Tibial artery (tissue), 4 donors: ENCODE measurements around the gene HHAT.
A peak's percentile ranks its signal among the peaks of the same experiment; 100 is the strongest.

Experiments
- DNase-seq, 2 donors: peaks; one replicate each; pipeline ENCODE4 v3.0.0-alpha.2; 2019
- H3K27ac ChIP-seq, 2 donors: fragments of 200-600 bp; sonication (generic) in 1 of 2; 1 replicate in 1 of 2; 2 replicates in 1 of 2; pipeline ENCODE4 v1.5.1; 2018 to 2019; ENCODE audit warnings: mild to moderate bottlenecking in 1 of 2
- H3K27me3 ChIP-seq, 2 donors: fragments of 200-600 bp; sonication (generic) in 1 of 2; one replicate each; pipeline versions ENCODE4 v1.5.1 to v1.6.0; 2016 to 2019
- H3K36me3 ChIP-seq, 3 donors: fragments of 200-600 bp; sonication (generic) in 2 of 3; one replicate each; pipeline ENCODE4 v1.5.1; 2016 to 2019; ENCODE audit warnings: mild to moderate bottlenecking in 2 of 3
- H3K4me1 ChIP-seq, 4 donors: fragments of 200-600 bp; sonication (generic) in 2 of 4; 1 replicate in 3 of 4; 2 replicates in 1 of 4; pipeline ENCODE4 v1.5.1; 2016 to 2019
- H3K4me3 ChIP-seq, 2 donors: fragments of 200-600 bp; sonication (generic) in 1 of 2; 1 replicate in 1 of 2; 2 replicates in 1 of 2; pipeline ENCODE4 v1.5.1; 2018 to 2019; ENCODE audit warnings: mild to moderate bottlenecking in 2 of 2
- H3K9me3 ChIP-seq, 3 donors: fragments of 200-600 bp; sonication (generic) in 1 of 3; one replicate each; pipeline ENCODE4 v1.5.1; 2016 to 2019
- intact Hi-C: fragments of 100-400 bp; cut with DNase I; formaldehyde crosslinking; loops from one replicate; pipeline ENCODE4 v1.15.0; 2023; ENCODE audit warnings: low total_unique reads
- TF ChIP-seq, protein P1 (sequence below), 2 experiments: fragments of 200-600 bp in 1 of 2; fragments of 450-650 bp in 1 of 2; IDR thresholded peaks; one replicate each; pipeline ENCODE4 v1.5.1; 2017 to 2019; ENCODE audit warnings: antibody characterized with exemption in 2 of 2, mild to moderate bottlenecking in 1 of 2, moderate library complexity in 1 of 2

The HHAT gene

DNA sequence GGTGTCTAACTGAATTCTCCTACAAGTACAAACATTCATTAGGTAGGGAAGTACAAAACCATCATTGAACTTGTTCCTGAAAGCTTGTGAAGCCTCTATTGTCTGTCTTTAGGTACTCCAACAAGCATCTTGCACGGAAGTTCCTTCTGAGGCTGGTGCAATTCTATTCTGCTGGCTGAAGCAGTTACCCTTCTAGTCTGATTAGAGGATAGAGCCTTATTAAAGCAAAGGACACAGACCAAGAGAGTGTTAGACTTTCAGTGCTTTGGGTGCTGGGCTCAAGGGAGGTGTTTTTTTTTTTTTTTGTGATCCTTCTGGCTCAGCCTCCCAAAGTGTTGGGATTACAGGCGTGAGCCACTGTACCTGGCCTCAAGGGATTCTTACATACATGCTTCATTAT is 43.8 kb downstream of the HHAT start:
- Histone ChIP-seq H3K27me3 (no peaks in the 10 kb centered on the region), H3K4me1 (peaks cover 0 to 9% (median 0%) of the 10 kb centered on the region in 4 donors), H3K9me3 (no peaks in the 10 kb centered on the region), H3K4me3 (no peak overlapping the region), H3K36me3 (no peaks in the 10 kb centered on the region), H3K27ac (no peak overlapping the region)
- TF ChIP-seq, protein P1, sequence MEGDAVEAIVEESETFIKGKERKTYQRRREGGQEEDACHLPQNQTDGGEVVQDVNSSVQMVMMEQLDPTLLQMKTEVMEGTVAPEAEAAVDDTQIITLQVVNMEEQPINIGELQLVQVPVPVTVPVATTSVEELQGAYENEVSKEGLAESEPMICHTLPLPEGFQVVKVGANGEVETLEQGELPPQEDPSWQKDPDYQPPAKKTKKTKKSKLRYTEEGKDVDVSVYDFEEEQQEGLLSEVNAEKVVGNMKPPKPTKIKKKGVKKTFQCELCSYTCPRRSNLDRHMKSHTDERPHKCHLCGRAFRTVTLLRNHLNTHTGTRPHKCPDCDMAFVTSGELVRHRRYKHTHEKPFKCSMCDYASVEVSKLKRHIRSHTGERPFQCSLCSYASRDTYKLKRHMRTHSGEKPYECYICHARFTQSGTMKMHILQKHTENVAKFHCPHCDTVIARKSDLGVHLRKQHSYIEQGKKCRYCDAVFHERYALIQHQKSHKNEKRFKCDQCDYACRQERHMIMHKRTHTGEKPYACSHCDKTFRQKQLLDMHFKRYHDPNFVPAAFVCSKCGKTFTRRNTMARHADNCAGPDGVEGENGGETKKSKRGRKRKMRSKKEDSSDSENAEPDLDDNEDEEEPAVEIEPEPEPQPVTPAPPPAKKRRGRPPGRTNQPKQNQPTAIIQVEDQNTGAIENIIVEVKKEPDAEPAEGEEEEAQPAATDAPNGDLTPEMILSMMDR (IDR thresholded peaks at IDR 0.05): no peak
- intact Hi-C loops: no loop called here
- DNase-seq: no peak

GRCh38 chr1:210372931-210373627 is 44.4 kb downstream of the HHAT start:
- Histone ChIP-seq H3K4me3 (no peak overlapping the region), H3K9me3 (no peaks in the 10 kb centered on the region), H3K27me3 (no peaks in the 10 kb centered on the region), H3K36me3 (no peaks in the 10 kb centered on the region), H3K4me1 (peaks cover 0 to 9% (median 0%) of the 10 kb centered on the region in 4 donors), H3K27ac (no peak overlapping the region)
- DNase-seq: no peak
- TF ChIP-seq, protein P1 (IDR thresholded peaks at IDR 0.05): no peak
- intact Hi-C loops: no loop called here

- no peak for DNase-seq
- Histone ChIP-seq H3K4me3 (no peak overlapping the region), H3K27me3 (no peaks in the 10 kb centered on the region), H3K36me3 (no peaks in the 10 kb centered on the region), H3K9me3 (no peaks in the 10 kb centered on the region), H3K27ac (no peak overlapping the region), H3K4me1 (peaks cover 0 to 9% (median 0%) of the 10 kb centered on the region in 4 donors)
- intact Hi-C loops: no loop called here
- TF ChIP-seq, protein P1 (IDR thresholded peaks at IDR 0.05): no peak
Measured at GRCh38 chr1:210373628-210373877, 44.9 kb downstream of the HHAT start.

DNA sequence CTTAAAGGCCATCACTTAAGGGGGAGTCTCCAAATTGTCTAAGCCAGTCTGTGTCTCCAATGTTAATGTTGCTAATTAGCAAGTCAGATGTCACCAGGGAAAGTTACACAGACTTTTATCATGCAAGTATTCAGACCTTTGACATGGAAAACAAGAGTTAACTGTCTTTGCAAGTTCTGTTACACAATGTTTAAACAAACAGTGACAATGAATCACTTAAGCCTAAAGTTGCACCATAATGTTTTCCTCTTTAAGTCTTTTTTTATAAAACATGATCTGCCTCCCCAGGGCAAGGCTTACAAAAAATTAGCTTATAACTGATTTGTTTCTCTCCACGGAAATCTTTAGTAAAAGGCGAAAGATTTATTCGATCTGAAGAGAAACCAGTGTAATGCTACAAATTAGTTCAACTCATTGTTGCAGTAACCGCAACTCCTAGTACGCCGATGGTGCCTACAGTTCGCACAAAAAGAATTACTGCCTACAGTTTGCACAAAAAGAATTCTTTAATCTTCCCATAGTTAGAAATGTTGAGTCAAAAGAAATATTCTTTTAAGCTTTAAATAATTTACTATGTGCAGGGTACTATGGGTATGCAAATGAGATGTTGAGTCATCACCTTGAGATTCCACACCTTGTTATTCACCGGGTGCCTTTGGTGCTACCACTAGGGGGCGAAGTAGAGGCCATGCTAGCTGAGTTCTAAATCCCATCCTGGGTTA is 45.3 kb downstream of the HHAT start:
- Histone ChIP-seq H3K36me3 (no peaks in the 10 kb centered on the region), H3K4me3 (no peak overlapping the region), H3K4me1 (peaks cover 0 to 9% (median 0%) of the 10 kb centered on the region in 4 donors), H3K27me3 (no peaks in the 10 kb centered on the region), H3K9me3 (no peaks in the 10 kb centered on the region), H3K27ac (no peak overlapping the region)
- intact Hi-C loops: no loop called here
- no peak for DNase-seq
- TF ChIP-seq, protein P1 (IDR thresholded peaks at IDR 0.05): peak; percentile 20 to 31

DNA sequence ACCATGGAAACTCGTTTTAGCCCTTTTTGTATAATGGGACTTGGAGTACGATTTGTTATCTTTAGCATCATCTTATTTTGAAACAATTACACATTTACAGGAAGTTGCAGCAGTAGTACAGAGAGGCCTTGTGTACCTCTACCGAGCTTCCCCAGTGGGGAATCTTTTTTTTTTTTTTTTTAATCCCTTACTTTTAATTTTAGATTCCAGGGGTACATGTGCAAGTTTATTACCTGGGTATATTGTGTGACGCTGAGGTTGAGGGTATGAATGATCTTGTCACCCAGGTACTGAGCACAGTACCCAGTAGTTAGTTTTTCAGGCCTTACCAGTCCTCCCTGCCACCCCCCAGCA is 45.9 kb downstream of the HHAT start:
- Histone ChIP-seq H3K9me3 (no peaks in the 10 kb centered on the region), H3K4me3 (no peak overlapping the region), H3K27ac (no peak overlapping the region), H3K36me3 (no peaks in the 10 kb centered on the region), H3K27me3 (no peaks in the 10 kb centered on the region), H3K4me1 (peaks cover 0 to 9% (median 0%) of the 10 kb centered on the region in 4 donors)
- no peak for DNase-seq
- intact Hi-C loops: no loop called here
- TF ChIP-seq, protein P1 (IDR thresholded peaks at IDR 0.05): no peak
